Nephron progenitor cell (in vitro differentiated cells): ENCODE data around the gene CA5A.
A peak's percentile ranks its signal among the peaks of the same experiment; 100 is the strongest.

Experiments
- DNase-seq: peaks from one replicate; pipeline ENCODE4 v3.0.0; 2021
- H3K27ac Mint-ChIP-seq: 2 replicates; pipeline ENCODE4 v1.8.0; 2021; ENCODE audit warnings: mild to moderate bottlenecking, moderate library complexity, mixed read lengths
- H3K27me3 Mint-ChIP-seq: 2 replicates; pipeline ENCODE4 v1.8.0; 2021; ENCODE audit warnings: mild to moderate bottlenecking, low read depth, mixed read lengths; ENCODE audit not compliant: poor library complexity
- H3K36me3 Mint-ChIP-seq: 2 replicates; pipeline ENCODE4 v1.8.0; 2021; ENCODE audit warnings: low read depth, mixed read lengths
- H3K4me1 Mint-ChIP-seq: 2 replicates; pipeline ENCODE4 v1.8.0; 2021; ENCODE audit warnings: mixed read lengths
- H3K4me3 Mint-ChIP-seq: 2 replicates; pipeline ENCODE4 v1.8.0; 2021; ENCODE audit warnings: mild to moderate bottlenecking, moderate library complexity, mixed read lengths
- H3K9me3 Mint-ChIP-seq: 2 replicates; pipeline ENCODE4 v1.8.0; 2021; ENCODE audit warnings: mild to moderate bottlenecking, moderate library complexity, mixed read lengths
- TF ChIP-seq, protein P1 (sequence below): fragments of 200-600 bp; sonication (generic); IDR thresholded peaks from 2 replicates; pipeline ENCODE4 v1.5.0; 2021; ENCODE audit warnings: antibody characterized with exemption

The CA5A gene

DNA sequence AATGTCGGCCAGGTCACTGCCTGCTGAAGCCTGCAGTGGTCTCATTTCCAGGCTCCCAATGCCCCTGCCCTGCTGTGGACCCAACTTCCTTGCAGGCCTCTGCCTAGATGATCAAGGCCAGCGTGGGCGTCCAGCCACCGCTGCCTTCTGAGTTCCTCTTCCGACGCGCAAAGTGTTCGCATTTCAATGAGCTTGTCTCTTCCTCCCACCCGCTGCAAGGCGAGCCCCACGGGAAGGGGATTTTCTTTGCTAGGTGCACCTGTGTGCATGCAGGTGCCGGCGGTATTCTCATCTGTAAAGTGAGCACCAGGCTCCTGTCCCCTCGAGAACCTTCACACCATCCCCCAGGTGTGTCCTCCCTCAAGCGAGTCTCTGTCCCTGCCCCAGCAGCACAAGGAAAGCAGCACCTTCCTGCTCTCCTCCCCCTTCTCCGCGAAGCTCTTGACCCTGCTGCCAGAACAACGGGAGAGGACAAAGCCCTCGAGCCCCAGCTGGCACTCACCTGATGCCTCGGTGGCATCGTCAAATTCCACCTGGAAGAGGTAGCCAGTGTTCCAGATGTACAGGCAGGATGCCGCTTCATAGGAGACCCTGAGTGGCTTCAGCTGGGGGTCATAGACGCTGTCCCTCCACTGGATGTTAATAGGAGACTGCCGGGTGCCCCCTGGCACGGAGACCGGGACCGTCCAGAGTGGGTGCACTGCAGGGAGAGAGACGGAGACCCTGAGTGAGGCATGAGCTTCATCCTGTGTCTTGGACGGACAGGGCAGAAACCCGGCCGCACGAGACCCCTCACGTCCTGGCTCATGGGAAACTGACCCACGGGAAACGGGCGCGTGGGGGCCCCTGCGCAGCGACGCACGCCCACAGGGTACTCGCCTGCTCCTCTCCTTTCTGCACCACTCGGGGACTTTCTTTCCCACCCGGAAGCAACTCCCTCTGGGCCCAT is 9.8 kb downstream of the CA5A start:
- no peak overlapping the region for H3K27ac Mint-ChIP-seq
- H3K27me3 Mint-ChIP-seq: peaks cover 17% of the 10 kb centered on the region
- TF ChIP-seq, protein P1, sequence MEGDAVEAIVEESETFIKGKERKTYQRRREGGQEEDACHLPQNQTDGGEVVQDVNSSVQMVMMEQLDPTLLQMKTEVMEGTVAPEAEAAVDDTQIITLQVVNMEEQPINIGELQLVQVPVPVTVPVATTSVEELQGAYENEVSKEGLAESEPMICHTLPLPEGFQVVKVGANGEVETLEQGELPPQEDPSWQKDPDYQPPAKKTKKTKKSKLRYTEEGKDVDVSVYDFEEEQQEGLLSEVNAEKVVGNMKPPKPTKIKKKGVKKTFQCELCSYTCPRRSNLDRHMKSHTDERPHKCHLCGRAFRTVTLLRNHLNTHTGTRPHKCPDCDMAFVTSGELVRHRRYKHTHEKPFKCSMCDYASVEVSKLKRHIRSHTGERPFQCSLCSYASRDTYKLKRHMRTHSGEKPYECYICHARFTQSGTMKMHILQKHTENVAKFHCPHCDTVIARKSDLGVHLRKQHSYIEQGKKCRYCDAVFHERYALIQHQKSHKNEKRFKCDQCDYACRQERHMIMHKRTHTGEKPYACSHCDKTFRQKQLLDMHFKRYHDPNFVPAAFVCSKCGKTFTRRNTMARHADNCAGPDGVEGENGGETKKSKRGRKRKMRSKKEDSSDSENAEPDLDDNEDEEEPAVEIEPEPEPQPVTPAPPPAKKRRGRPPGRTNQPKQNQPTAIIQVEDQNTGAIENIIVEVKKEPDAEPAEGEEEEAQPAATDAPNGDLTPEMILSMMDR: no peak
- no peak overlapping the region for H3K4me3 Mint-ChIP-seq
- no peak for DNase-seq
- H3K4me1 Mint-ChIP-seq: peaks cover 23% of the 10 kb centered on the region
- H3K9me3 Mint-ChIP-seq: no peaks in the 10 kb centered on the region
- no peaks in the 10 kb centered on the region for H3K36me3 Mint-ChIP-seq

DNA sequence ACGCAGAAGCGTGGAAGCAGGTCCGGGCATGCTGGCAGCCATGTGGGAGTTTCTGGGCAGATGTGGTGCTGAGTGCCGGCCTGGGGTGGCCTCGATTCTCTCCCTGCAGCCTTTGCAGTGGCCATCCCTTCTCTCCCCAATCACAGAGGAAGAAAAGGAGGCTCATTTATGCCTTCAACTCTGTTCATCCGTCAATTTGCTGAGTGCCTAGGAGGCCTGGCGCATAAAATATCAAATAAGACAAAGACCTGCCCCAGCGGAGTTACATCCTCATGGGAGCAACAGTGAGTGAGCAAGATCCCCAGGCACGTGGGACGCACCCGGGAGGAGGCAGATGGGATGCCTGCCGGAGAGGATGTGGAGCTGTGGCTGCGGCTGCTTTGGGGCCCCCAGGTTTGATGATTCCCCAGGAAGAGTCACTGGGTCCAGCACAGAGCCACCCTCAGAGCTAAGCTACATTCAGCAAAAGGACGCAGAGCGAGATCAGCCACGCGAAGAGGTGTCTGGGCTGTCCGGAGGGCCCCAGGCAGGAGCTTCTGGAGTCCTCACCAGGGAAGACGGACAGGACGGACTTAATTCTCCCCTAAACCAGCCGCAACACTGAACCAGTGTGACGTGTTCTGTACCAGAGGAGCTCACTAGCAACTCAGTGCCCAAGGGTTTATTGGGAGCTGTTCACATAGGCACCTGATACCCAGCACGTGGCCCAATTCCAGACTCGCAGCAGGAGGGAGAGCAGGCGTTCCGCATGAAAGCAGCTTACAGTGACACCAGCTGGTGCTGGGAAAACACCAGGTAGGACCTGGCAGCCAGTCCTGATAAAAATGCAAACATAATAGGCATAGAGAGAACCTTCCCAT is 11.3 kb downstream of the CA5A start:
- Mint-ChIP-seq H3K4me3 (no peak overlapping the region), H3K4me1 (peaks cover 23% of the 10 kb centered on the region), H3K36me3 (no peaks in the 10 kb centered on the region), H3K9me3 (no peaks in the 10 kb centered on the region), H3K27me3 (peaks cover 17% of the 10 kb centered on the region), H3K27ac (peak overlapping the region; percentile 58)
- DNase-seq: no peak
- TF ChIP-seq, protein P1: no peak

DNA sequence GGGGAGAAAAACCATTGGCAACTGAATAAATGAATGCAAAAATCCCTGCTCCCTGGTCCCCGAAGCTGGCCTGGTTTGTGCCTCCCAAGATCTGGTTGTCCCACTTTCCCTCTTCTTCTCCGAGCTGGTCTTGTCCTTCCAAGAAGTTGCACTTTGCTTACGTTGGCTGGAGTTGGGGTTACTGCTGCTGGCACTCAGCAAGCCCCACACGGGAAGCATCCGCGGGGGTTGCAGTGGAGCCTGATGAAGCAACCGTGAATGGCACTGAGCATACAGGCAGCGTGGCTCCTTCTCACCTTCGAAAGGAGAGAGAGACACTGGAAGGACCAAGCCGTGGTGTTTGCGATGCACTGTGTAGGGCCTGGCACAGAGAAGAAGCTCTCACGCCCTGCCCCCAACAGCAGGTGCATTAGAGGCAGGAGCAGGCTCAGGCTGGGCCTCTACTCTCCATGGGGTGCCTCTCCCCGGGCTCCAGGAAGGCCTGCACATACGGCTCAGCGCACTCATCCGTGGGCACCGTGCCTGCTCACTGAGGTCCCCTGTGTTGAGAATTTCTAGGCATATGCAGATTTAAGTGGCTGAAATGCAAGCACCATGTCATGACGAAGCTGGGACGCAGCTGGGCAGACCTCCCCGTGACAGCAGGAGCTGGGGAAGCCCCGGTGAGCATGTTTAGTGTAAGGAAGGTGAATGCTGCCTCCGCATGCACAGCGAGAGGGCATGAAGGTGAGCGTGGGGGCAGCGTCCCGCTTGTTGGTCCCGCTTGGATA is 12.1 kb downstream of the CA5A start:
- Mint-ChIP-seq H3K27me3 (peaks cover 17% of the 10 kb centered on the region), H3K4me3 (no peak overlapping the region), H3K9me3 (no peaks in the 10 kb centered on the region), H3K36me3 (no peaks in the 10 kb centered on the region), H3K4me1 (peaks cover 23% of the 10 kb centered on the region), H3K27ac (peak overlapping the region; percentile 30)
- no peak for DNase-seq
- TF ChIP-seq, protein P1: no peak

DNA sequence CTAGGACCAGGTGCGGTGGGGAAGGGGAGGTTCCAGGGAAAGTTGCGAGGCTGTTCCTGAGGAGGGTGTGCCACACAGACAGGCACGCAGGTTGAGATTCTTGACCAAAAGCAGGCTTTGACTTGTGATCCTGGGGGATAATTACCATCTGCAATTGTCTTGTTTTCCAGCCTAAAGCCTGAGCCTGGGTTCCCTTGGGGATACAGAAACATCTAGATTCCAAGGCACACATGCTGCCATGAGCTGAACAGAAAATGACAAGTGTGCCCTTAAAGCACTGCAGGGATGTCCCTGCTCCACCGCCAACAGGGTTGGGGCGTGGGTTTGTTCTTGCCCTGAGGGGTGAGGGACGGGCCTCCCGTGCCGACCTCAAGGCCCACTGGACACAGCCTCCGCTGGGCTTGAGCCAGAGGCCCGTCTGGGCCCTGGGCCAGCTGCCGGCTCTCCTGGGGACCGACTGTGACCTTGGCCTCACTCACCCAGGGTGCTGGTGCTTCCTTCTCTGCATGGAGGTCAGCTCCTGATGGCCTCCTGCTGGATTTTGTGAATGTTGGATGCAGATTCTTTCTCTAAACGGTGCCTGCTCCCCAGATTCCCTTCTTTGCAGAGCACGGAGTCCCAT is 14.0 kb downstream of the CA5A start:
- peaks cover 17% of the 10 kb centered on the region for H3K27me3 Mint-ChIP-seq
- H3K27ac Mint-ChIP-seq: no peak overlapping the region
- TF ChIP-seq, protein P1: no peak

DNA sequence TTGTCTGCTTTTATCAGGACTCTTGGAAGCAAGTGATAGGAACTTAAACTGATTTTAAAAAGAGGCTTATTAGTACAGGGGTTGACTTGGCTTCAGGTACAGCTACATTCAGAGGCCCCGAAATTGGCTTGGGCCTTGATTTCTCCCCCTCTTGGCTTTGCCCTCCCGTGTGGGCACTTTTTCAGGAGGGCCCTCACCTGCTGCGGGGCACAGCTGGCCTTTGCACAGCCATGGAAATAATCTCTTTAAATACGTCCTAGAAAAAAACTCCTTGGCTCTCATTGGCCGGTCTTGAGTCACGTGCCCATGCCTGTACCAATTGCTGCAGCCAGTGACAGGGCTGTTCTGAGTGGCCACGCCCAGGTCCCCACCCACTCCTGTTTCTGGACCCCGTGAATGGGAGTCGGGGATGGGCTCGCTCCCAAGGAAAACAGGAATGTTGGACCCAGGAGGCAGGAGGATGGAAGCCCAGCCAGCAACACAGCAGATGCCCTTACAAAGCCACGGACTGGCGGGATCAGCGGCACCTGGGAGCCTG is 15.0 kb downstream of the CA5A start:
- Mint-ChIP-seq H3K27me3 (peaks cover 10% of the 10 kb centered on the region), H3K4me1 (peaks cover 24% of the 10 kb centered on the region), H3K4me3 (no peak overlapping the region), H3K9me3 (no peaks in the 10 kb centered on the region), H3K27ac (no peak overlapping the region), H3K36me3 (no peaks in the 10 kb centered on the region)
- DNase-seq: no peak
- TF ChIP-seq, protein P1: no peak

More for the DNA sequence above, 14.0 kb downstream of the CA5A start:
- Mint-ChIP-seq H3K4me1 (peaks cover 29% of the 10 kb centered on the region), H3K4me3 (no peak overlapping the region), H3K36me3 (no peaks in the 10 kb centered on the region), H3K9me3 (no peaks in the 10 kb centered on the region)
- no peak for DNase-seq
